NOMO-1 treated with dmso at 0.1 percent for 144 hours (cell line): Measurements from ENCODE around the gene ZFAND4.
"Not testable (repeated sequence)": the region's sequence is repeated elsewhere in the genome, so short reads cannot be mapped to it uniquely, and the experiment has no call there.

ENCODE experiments used
- DNase-seq: peaks from one replicate; lab custom pipeline; 2025; ENCODE audit not compliant: unreplicated experiment; lab: John Stamatoyannopoulos, UW

Gene ZFAND4

GRCh38 chr10:45672181-45673073 is at the start of gene ZFAND4:
Gene ZFAND4, minus strand, starts transcription at chr10:45672772. Its CDS starts 9,047 bp downstream, at chr10:45663725.
- peak; percentile 98 for DNase-seq

- DNase-seq: not testable (repeated sequence)
These were observed 48.9 kb upstream of the ZFAND4 start for GRCh38 chr10:45721503-45721902.

GRCh38 chr10:45717642-45718041 is 45.1 kb upstream of the ZFAND4 start:
- not testable (repeated sequence) for DNase-seq

- not testable (repeated sequence) for DNase-seq
These were observed 44.5 kb upstream of the ZFAND4 start for GRCh38 chr10:45717053-45717452.

GRCh38 chr10:45711223-45711622 is 38.7 kb upstream of the ZFAND4 start:
- not testable (repeated sequence) for DNase-seq

- DNase-seq: not testable (repeated sequence)
These were observed 37.7 kb upstream of the ZFAND4 start for GRCh38 chr10:45710200-45710796.

- DNase-seq: not testable (repeated sequence)
These were observed 5.9 kb upstream of the ZFAND4 start for GRCh38 chr10:45678467-45678866.

- DNase-seq: no peak
These were observed 2.8 kb upstream of the ZFAND4 start for GRCh38 chr10:45675388-45675787.

- DNase-seq: no peak
These were observed 589 bp upstream of the ZFAND4 start for GRCh38 chr10:45673074-45673648.

- DNase-seq: not testable (repeated sequence)
These were observed 1.3 kb downstream of the ZFAND4 start for GRCh38 chr10:45671300-45671699.

GRCh38 chr10:45669897-45670296 is 2.7 kb downstream of the ZFAND4 start:
- not testable (repeated sequence) for DNase-seq

- DNase-seq: no peak
These were observed 11.6 kb downstream of the ZFAND4 start for GRCh38 chr10:45660876-45661411.

GRCh38 chr10:45657033-45657926 is 15.3 kb downstream of the ZFAND4 start:
- no peak for DNase-seq

- no peak for DNase-seq
These were observed 17.4 kb downstream of the ZFAND4 start for GRCh38 chr10:45655219-45655618.

- not testable (repeated sequence) for DNase-seq
These were observed 17.8 kb downstream of the ZFAND4 start for GRCh38 chr10:45654753-45655141.

GRCh38 chr10:45653454-45653853 is 19.1 kb downstream of the ZFAND4 start:
- no peak for DNase-seq

GRCh38 chr10:45652511-45652910 is 20.1 kb downstream of the ZFAND4 start:
- no peak for DNase-seq

- no peak for DNase-seq
These were observed 23.3 kb downstream of the ZFAND4 start for GRCh38 chr10:45649296-45649695.

GRCh38 chr10:45647118-45647517 is 25.5 kb downstream of the ZFAND4 start:
- no peak for DNase-seq

GRCh38 chr10:45646384-45647050 is 26.1 kb downstream of the ZFAND4 start:
- no peak for DNase-seq
